NOMO-1 (cell line): ENCODE data around the gene SCG5.

Experiments
- DNase-seq, 2 experiments: peaks; one replicate each; lab custom pipeline; 2025; ENCODE audit not compliant: unreplicated experiment in 2 of 2; lab: John Stamatoyannopoulos, UW

Gene SCG5

GRCh38 chr15:32657941-32658340 is 16.4 kb downstream of the SCG5 start:
- DNase-seq: no peak

DNA sequence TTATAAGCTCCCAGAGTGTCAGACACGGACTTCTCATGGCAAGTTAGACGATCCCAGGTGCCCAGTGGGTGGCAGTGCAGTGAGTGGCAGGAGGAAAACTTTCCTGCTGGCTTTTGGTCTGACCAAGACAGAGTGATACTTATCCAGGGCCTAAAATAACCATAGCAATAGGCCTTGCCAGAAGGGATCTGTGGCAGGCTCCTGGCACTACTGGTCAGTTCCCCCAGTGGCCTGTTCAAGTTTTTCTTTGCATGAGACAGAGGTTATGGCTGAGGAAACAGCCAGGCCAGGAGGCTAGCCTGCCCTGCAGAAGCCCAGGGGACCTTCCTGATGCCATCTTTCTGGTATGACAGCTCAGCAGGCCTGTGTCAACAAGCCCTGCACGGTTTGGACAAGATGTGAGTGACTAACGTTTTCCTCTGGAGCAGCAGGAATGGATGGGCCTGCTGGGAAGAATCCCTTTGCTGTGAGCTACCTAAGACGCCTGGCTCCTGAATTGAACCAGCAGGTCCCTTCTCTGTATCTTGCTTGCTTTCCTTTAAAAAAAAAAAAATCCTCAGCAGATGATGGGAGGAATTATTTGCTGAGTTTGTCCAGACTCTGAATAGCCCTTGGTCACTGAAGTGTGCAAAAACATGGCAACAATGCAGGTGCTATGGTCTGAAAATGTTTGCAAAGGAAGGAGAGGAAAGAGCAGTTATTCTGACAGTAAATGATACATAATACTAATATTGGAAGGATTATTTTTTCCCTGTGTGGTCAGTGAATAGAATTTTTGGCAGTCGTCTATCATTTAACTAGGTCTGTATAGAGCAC is 18.0 kb downstream of the SCG5 start:
- no peak for DNase-seq

DNA sequence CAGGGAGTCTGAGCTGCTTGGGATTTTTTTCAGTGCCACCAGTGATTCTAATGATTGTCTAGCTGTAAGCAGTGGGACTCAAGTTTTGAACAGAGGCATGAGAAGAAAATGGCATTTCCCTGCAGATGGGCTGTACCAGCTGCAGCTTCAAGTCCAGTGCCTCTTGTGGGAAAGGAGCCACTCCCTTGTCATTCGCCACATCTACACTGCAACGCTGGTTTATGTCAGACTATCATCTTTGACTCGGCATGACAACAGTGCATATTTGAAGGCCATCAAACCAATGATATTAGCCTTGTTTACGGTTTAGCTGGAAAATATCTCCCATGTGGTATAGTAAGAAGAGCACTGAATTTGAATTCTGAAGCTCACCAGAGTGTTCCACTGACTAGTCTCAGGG is 22.2 kb downstream of the SCG5 start:
- DNase-seq: no peak

DNA sequence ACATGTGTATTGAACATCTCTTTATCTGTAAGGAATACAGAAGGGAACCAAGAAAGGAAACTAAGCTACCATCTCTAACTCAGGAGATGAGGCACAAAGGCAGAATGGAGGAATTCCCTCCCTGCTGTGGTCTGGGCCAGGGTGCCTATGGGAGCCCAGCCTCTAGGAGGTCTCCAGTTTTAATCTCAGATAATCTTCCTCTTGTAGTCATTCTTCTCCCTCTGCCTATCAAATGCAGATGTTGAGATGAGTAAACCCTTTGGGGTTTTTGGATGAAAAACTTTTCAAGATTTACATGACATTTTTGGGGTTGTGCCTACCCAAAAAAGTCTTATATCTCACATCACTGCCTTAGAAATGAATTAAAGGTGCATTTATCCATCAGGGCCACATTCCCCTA is 23.3 kb downstream of the SCG5 start:
- no peak for DNase-seq

DNA sequence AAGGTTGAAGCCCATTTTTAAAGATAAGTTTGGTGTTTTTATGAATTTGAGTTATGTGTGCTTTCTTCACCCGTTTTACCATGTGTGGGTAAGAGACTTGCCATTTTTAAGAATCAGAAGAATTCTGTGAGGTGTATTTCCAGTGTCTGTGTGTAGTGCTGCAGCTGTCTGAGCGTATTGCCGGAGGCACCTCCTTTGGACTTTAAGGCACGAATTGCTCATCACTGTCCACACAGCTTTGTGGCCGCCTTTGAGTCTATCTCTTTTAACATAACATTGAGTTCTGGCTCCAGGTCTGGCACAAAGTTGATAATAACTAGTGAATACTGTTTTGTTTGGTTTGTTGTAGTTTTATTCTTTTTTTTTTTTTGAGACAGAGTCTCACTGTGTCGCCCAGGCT is 25.8 kb downstream of the SCG5 start:
- DNase-seq: no peak

GRCh38 chr15:32668942-32669341 is 27.4 kb downstream of the SCG5 start:
- no peak for DNase-seq

GRCh38 chr15:32669896-32670611 is 28.5 kb downstream of the SCG5 start:
- DNase-seq: no peak

DNA sequence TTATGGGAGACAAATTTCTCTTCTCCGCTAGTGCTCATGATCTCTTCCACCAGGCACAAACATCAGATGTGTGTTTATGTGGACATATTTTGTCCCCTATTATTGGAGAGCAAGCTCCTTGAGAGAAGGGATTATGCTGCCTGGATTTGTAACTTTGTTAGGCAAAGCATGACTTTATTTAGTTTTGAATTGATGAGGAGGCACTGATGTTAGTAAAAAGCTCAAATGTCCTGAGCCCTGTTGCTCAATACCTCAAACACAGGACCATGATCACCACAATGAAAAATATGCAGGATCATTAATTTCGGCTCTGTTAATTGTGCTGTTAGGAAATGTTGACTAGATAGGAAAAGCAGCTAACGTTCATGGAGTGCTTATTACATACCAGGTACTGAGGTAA is 29.1 kb downstream of the SCG5 start:
- DNase-seq: no peak

- DNase-seq: no peak
These were observed 30.1 kb downstream of the SCG5 start for GRCh38 chr15:32671339-32672325.

GRCh38 chr15:32674681-32675080 is 33.2 kb downstream of the SCG5 start:
- no peak for DNase-seq

DNA sequence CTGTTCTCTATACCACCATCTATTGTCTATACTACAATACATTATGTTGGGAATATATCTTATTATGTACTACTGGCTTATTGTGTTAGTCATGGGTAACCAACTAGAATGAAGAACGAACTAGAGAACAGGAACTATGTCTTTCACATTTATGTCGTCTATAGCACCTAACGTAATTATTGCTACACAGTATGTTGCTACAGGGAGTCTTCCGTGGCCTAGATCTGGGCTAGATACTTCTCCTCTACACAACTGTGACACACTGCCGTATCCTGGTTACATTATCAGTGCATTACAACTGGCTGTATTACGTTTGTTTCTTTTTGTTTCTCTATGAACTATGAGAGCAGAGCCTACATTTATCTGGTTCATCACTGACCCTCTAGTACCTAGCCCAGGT is 34.0 kb downstream of the SCG5 start:
- DNase-seq: peak; percentile 22 to 73

DNA sequence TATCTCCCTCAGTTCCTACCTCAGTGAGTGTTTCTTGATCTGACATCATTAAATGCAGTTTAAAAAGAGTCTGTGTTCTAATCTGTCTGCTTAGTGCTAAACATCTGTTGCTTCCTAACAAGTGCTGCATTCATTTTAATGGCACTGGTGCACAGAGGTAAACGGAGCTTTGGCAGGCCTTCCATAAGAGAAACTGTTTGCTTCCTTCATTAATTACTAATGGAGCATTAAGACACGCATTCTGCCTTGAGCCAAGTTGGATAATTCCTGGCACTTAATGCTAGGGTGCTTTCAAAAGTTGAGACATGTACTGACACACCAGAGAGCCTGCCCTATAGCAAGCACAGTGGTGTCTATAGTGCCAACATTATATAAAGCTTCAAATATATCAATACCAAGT is 34.7 kb downstream of the SCG5 start:
- DNase-seq: no peak

GRCh38 chr15:32677238-32677750 is 35.8 kb downstream of the SCG5 start:
- DNase-seq: no peak

DNA sequence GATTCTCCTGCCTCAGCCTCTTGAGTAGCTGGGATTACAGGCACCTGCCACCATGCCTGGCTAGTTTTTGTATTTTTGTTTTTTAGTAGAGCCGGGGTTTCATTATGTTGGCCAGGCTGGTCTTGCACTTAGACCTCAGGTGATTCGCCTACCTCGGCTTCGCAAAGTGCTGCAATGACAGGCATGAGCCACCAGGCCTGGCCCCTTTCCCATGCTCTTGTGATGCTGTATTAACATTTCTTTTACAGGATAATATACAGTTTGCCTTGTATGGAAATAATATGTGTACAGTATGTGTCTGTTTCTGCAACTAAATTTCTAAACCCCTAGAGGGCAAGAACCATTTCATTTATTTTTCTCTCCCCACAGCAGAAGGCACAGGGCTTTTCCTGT is 37.8 kb downstream of the SCG5 start:
- no peak for DNase-seq

DNA sequence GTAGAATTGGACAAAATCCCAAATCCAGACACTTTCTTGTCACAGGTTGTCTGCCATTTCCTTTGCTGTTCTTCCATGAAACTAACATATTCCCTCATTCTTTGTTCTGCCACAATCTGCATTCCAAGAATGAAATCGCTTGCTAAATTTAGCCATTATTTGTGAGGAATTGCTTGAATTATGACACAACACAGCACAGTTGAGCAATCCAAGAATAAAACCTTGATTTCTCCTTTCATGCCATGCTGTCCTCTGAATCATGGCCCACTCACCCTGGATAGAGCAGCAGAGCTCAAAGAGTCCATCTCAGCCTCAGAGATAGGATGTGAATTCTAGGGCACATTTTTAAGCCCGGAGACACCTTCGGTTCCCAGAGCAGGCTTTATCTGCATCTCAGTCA is 41.1 kb downstream of the SCG5 start:
- DNase-seq: no peak

- no peak for DNase-seq
These were observed 41.6 kb downstream of the SCG5 start for GRCh38 chr15:32682977-32683630.

GRCh38 chr15:32683906-32684584 is 42.5 kb downstream of the SCG5 start:
- no peak for DNase-seq

DNA sequence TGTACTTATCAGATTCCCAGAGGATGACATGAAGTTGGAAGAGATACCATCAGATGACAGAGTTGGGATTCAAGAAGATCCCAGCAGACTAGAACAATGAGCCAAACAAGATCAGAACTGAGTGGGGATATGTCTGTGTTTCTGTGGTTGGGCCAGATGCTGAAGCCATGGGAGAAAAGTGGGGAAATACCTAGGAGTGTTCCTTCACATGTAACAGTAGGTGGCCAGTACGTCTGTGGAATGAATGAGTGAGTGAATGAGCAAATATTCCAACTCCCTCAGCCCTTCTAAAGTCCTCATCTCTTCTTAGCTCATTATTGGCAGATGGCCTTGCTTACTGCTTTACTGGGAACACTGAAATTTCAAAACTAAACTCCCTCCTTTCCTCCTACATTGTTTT is 44.1 kb downstream of the SCG5 start:
- DNase-seq: no peak

- no peak for DNase-seq
These were observed 46.0 kb downstream of the SCG5 start for GRCh38 chr15:32687556-32687955.

DNA sequence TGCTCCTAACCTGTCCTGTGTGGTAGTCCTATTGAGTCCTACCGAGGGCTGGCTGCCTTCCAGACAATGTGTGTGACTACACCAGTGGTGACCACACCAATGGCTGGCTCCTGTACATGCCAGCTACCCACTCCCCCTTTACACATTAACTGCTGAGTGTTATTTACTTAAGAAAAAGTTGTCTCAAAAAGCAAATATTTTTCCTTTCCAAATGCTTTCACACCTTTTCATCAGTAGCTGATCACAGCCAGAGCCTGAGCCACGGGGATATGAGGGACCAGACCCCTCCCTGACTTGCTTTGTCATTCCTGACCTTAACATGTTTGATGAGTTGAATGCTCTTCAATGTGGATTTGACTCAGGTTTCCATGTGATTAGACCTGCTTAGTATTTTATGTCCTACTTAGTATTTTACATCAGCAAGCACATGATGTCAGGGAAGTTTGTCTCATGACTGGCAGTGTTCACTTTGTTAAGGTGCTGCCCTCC is 46.7 kb downstream of the SCG5 start:
- no peak for DNase-seq
